LNCaP clone FGC (cell line): ENCODE data around the gene CCDC13.

Experiments
- DNase-seq: peaks from one replicate; pipeline ENCODE4 v3.0.0-alpha.2; 2011; ENCODE audit warnings: low read depth
- H3K4me3 ChIP-seq: 2 replicates; pipeline ENCODE4 v1.5.1; 2011; ENCODE audit warnings: mild to moderate bottlenecking, low read depth, low read length, control low read depth
- TF ChIP-seq, protein P1 (sequence below): IDR thresholded peaks from 2 replicates; pipeline ENCODE4 v1.5.1; 2012; ENCODE audit warnings: mild to moderate bottlenecking; ENCODE audit not compliant: control insufficient read depth, insufficient read depth; ENCODE audit errors: extremely low read depth

Gene CCDC13, protein sequence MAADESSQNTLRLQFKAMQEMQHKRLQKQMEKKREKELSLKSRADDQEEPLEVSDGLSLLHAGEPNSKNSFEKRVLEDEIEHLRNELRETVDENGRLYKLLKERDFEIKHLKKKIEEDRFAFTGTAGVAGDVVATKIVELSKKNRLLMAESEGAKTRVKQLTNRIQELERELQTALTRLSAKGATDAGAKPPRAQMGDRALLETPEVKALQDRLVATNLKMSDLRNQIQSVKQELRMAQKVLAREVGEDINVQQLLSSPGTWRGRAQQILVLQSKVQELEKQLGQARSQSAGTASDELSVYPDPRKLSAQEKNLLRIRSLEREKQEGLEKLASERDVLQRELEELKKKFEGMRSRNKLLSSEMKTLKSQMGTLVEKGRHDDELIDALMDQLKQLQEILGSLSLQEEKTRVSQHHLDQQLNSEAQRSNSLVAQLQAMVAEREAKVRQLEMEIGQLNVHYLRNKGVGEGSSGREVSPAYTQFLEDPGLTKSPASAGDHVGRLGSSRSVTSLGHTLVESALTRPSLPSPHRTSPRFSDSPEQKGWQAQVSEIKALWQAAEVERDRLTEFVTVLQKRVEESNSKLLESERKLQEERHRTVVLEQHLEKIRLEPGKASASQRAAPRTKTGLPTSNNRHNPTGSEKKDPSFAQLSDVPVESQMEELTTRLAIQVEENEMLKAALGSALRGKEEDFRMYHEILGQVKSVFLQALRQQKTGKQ

GRCh38 chr3:42772670-42773408, at the start of gene CCDC13:
TSS of gene CCDC13 (minus strand) at chr3:42773253. CDS start at chr3:42758345, 14,908 bp downstream.
- TF ChIP-seq, protein P1, sequence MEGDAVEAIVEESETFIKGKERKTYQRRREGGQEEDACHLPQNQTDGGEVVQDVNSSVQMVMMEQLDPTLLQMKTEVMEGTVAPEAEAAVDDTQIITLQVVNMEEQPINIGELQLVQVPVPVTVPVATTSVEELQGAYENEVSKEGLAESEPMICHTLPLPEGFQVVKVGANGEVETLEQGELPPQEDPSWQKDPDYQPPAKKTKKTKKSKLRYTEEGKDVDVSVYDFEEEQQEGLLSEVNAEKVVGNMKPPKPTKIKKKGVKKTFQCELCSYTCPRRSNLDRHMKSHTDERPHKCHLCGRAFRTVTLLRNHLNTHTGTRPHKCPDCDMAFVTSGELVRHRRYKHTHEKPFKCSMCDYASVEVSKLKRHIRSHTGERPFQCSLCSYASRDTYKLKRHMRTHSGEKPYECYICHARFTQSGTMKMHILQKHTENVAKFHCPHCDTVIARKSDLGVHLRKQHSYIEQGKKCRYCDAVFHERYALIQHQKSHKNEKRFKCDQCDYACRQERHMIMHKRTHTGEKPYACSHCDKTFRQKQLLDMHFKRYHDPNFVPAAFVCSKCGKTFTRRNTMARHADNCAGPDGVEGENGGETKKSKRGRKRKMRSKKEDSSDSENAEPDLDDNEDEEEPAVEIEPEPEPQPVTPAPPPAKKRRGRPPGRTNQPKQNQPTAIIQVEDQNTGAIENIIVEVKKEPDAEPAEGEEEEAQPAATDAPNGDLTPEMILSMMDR, result no peak
- no peak within 1 kb of the TSS for H3K4me3 ChIP-seq
- DNase-seq, result no peak

DNA sequence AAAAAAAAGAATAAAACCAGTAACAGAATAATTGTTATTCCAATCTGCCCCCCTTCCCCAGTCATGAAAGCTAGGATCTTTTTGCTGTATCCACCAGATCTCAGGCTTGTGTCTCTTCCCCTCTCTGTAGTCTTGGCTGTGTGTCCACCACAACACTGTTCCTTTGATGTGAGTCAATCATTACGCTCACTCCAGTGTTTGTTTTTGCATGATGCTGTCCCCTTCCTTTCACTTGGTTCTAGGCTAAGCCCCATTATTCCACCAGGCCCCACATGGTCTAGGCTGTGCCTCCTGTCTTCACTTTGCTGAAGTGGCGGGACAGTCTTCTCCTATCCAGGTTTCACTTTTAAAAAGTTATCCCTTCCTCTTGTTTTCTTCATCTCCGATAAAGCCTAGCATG, 49.8 kb upstream of the CCDC13 start:
- no peak overlapping the region for H3K4me3 ChIP-seq
- no peak for DNase-seq
- TF ChIP-seq, protein P1, result no peak

- no peak for DNase-seq
- H3K4me3 ChIP-seq, result no peak overlapping the region
- TF ChIP-seq, protein P1, result no peak
Observed at GRCh38 chr3:42820746-42821051, 47.6 kb upstream of the CCDC13 start.

DNA sequence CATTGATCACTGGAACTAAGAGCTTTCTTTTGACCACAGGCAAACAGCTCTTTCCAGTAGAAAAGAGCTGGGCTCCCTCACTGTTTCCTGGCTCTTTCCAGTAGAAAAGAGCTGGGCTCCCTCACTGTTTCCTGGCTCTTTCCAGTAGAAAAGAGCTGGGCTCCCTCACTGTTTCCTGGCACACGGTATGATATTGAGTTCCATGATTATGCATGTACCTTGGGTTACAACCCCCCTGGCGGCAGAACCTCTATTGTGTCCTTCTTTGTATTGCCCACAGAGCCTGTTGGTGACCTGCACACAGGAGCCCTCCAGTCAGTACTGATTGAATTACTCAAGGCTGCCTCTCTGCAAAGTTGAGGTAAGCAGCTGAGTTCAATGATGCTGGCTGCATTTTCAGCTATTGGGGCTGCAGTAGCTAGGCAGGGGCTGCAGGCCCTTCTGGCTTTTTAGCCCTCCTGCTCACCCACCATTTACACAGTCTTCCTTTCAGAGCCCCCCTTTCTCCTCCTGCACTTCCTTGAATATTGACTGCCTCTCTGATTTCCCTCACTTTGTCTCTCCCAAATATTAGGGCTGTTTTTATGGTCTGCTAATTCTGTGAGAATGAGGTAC, 46.4 kb upstream of the CCDC13 start:
- no peak overlapping the region for H3K4me3 ChIP-seq
- TF ChIP-seq, protein P1, result no peak
- no peak for DNase-seq

DNA sequence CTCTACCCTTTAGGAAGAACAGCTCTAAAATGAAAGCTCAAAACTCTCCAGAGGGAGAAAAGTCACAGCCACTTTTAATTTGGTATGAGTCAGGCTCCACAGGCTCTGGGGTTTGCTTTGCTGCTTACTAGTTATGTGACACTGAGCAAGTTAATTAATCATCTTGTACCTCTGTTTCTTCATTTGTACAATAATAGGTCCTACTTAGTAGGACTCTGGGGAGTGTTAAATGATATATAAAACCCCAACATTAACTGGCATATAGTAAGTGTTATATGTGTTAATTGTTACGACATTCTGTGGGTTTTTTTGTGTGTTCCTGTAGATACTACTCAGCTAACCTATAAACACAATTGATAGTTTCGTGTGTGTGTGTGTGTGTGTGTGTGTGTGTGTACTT, 42.8 kb upstream of the CCDC13 start:
- no peak for DNase-seq
- no peak overlapping the region for H3K4me3 ChIP-seq
- TF ChIP-seq, protein P1, result no peak

- TF ChIP-seq, protein P1, result no peak
- no peak overlapping the region for H3K4me3 ChIP-seq
- DNase-seq, result no peak
Observed at GRCh38 chr3:42814914-42815507, 42.0 kb upstream of the CCDC13 start.
